ENCODE measurements around the gene TCF3.

DNA sequence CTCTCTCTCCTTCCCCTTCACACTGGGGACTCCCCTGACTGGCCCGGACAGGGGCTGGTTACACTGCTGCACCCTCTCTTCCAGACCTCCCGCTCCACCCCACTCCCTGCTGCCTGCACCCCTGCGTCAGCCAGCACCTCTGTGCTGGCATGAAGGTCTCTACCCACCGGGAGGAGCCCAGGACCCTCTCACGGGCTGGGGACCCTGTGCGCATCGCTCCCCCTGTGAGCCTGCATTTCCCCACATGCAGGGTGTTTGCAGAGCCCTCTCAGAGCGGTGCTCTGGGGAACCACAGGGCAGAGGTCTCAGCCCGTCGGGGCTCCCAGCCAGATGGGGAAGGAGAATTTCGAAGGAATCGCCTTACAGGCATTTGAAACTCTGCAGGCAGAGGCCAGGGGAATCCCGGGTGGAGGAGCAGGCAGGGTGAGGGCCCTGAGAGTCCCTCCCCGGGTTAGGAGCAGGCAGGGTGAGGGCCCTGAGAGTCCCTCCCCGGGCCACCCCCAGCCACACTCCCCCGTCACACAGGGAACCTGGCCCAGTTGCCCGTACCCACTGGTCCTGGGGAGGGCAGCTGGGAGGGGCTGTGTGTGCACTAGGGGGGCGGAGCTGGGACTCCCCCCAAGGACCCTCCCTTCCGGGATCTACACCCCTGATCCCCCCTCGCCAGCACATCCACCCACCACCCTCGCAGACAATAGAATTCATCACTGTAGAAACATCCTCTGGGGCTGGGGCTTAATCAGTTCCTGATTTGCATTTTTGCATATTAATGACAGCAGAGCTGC, 16.3 kb upstream of the TCF3 start:
- TF ChIP-seq, protein P1, sequence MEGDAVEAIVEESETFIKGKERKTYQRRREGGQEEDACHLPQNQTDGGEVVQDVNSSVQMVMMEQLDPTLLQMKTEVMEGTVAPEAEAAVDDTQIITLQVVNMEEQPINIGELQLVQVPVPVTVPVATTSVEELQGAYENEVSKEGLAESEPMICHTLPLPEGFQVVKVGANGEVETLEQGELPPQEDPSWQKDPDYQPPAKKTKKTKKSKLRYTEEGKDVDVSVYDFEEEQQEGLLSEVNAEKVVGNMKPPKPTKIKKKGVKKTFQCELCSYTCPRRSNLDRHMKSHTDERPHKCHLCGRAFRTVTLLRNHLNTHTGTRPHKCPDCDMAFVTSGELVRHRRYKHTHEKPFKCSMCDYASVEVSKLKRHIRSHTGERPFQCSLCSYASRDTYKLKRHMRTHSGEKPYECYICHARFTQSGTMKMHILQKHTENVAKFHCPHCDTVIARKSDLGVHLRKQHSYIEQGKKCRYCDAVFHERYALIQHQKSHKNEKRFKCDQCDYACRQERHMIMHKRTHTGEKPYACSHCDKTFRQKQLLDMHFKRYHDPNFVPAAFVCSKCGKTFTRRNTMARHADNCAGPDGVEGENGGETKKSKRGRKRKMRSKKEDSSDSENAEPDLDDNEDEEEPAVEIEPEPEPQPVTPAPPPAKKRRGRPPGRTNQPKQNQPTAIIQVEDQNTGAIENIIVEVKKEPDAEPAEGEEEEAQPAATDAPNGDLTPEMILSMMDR (IDR thresholded peaks at IDR 0.05), result no peak
- TF ChIP-seq POLR2A (IDR thresholded peaks at IDR 0.05), result no peak

Data from adrenal gland (tissue), 5 donors.